CD4-positive, alpha-beta memory T cell (primary cell): ENCODE results near the gene TBXAS1. TPM values are rescaled to one million over a fixed set of nuclear protein-coding genes. Genes with fewer than 3 reads are reported as not detected.

ENCODE experiments used
- CTCF ChIA-PET: fragments of 350-600 bp; sonication (Branson Sonifier 250); formaldehyde crosslinking; loops from one replicate; lab custom pipeline; 2021; ENCODE audit warnings: inconsistent platforms; ENCODE audit not compliant: partially characterized antibody; lab: Charles Lee
- POLR2A ChIA-PET: fragments of 350-600 bp; sonication (Branson Sonifier 250); formaldehyde crosslinking; loops from one replicate; lab custom pipeline; 2021; ENCODE audit not compliant: partially characterized antibody; lab: Charles Lee
- DNase-seq, 5 donors: peaks; one replicate each; pipeline versions ENCODE4 v3.0.0 to v3.0.0-alpha.2; 2020 to 2022; ENCODE audit warnings: mixed read lengths in 1 of 5
- H3K27ac ChIP-seq: one replicate; pipeline ENCODE4 v1.7.0; 2013; ENCODE audit warnings: low read depth, low read length
- H3K27me3 ChIP-seq: 2 replicates; pipeline ENCODE4 v1.7.0; 2013; ENCODE audit warnings: mild to moderate bottlenecking, low read length, moderate library complexity; ENCODE audit not compliant: insufficient read depth
- H3K36me3 ChIP-seq: 2 replicates; pipeline ENCODE4 v1.7.0; 2013; ENCODE audit warnings: mild to moderate bottlenecking, low read length, moderate library complexity; ENCODE audit not compliant: insufficient read depth
- H3K4me1 ChIP-seq: 2 replicates; pipeline ENCODE4 v1.7.0; 2013; ENCODE audit warnings: mild to moderate bottlenecking, low read length, moderate library complexity; ENCODE audit not compliant: insufficient read depth
- H3K4me3 ChIP-seq, 2 donors: one replicate each; pipeline ENCODE4 v1.7.0; 2013; ENCODE audit warnings: low read length in 2 of 2, mild to moderate bottlenecking in 1 of 2
- H3K9me3 ChIP-seq, 2 donors: one replicate each; pipeline ENCODE4 v1.7.0; 2013; ENCODE audit warnings: low read length in 2 of 2, control low read depth in 1 of 2; ENCODE audit not compliant: control insufficient read depth in 1 of 2
- H3K27ac Mint-ChIP-seq, 7 donors: one replicate each; pipeline ENCODE4 v1.8.0; 2020 to 2021; ENCODE audit warnings: mixed read lengths in 7 of 7, mild to moderate bottlenecking in 6 of 7, inconsistent platforms in 3 of 7, moderate library complexity in 3 of 7
- H3K27me3 Mint-ChIP-seq, 2 donors: one replicate each; pipeline ENCODE4 v1.8.0; 2020 to 2021; ENCODE audit warnings: mixed read lengths in 2 of 2
- H3K36me3 Mint-ChIP-seq, 2 donors: one replicate each; pipeline ENCODE4 v1.8.0; 2020 to 2021; ENCODE audit warnings: mixed read lengths in 2 of 2, inconsistent platforms in 1 of 2, mild to moderate bottlenecking in 1 of 2
- H3K4me1 Mint-ChIP-seq, 4 donors: one replicate each; pipeline ENCODE4 v1.8.0; 2020 to 2021; ENCODE audit warnings: mixed read lengths in 4 of 4, mild to moderate bottlenecking in 1 of 4
- H3K4me3 Mint-ChIP-seq, 8 donors: one replicate each; pipeline ENCODE4 v1.8.0; 2020 to 2021; ENCODE audit warnings: mixed read lengths in 8 of 8, mild to moderate bottlenecking in 7 of 8, moderate library complexity in 6 of 8, inconsistent platforms in 3 of 8
- H3K9me3 Mint-ChIP-seq, 8 donors: one replicate each; pipeline ENCODE4 v1.8.0; 2020 to 2021; ENCODE audit warnings: mixed read lengths in 8 of 8, mild to moderate bottlenecking in 5 of 8, inconsistent platforms in 3 of 8, moderate library complexity in 1 of 8
- intact Hi-C: fragments of 100-400 bp; cut with micrococcal nuclease; formaldehyde crosslinking; loops from one replicate; pipeline ENCODE4 v1.15.1; 2023
- polyA plus RNA-seq, 2 donors: library from polyadenylated mRNA; unstranded; fragments of 300-500 nt; fragmentation: Illumina TruSeq; gene quantifications; one replicate each; pipeline ENCODE4 v1.2.3, GENCODE V29; 2021
- total RNA-seq, 2 experiments: library from RNA; stranded (reverse); gene quantifications; one replicate each; pipeline ENCODE4 v1.2.3, GENCODE V29; 2021

TBXAS1 gene
- total and polyA plus RNA-seq, 4 experiments from 2014 or later, result 16.6 to 20.1 (median 18.9) TPM

GRCh38 chr7:139960157-139960556 is 131.1 kb downstream of the TBXAS1 start:
- Histone ChIP-seq H3K4me3 (no peak overlapping the region), H3K4me1 (no peaks in the 10 kb centered on the region), H3K27me3 (no peaks in the 10 kb centered on the region), H3K9me3 (no peaks in the 10 kb centered on the region), H3K27ac (no peak overlapping the region), H3K36me3 (no peaks in the 10 kb centered on the region)
- Mint-ChIP-seq H3K4me3 (no peak overlapping the region), H3K4me1 (no peaks in the 10 kb centered on the region), H3K27me3 (no peaks in the 10 kb centered on the region), H3K27ac (peak overlapping the region in 1 of 7 donors; percentile 25), H3K36me3 (peaks cover 14 to 16% of the 10 kb centered on the region in 2 donors), H3K9me3 (no peaks in the 10 kb centered on the region)
- POLR2A ChIA-PET, result no interaction called here
- DNase-seq, result no peak
- intact Hi-C loops, result no loop called here
- CTCF ChIA-PET, result no interaction called here

DNA sequence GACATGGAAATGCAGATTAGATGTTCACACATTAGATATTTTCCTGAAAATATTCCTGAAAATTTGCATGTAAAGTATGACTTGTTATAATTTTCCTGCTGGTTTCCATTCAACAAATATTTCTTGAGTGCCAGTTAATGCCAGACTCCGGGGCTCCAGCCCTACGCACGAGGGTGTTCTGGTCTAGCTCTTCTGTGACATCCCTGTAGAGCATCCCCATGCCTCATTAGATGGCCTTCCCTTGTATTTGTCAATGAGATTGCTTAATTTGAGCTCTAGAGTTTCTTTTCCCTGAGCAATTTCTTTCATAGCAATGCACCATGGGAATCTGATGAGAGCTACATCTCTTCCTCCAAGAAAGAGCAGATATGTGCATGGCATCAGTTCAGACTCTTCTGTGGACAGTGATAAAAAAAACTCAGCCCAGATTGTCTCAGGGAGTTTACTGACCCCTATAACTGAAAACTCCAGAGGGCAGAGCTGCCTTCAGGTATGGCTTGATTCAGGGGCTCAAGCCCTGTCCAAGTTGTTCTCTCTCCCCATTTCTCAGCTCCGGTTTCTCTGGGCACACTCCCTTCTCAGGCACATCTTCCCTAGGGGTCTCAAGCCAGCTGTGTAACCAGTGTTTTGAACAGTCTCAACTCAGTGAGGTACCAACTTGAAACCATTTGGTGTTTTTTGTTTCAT is 137.0 kb downstream of the TBXAS1 start:
- no peak overlapping the region for H3K27ac Mint-ChIP-seq
- no peak overlapping the region for H3K27ac ChIP-seq
- H3K4me3 ChIP-seq, result no peak overlapping the region
- no peak overlapping the region for H3K4me3 Mint-ChIP-seq
- intact Hi-C loops, result no loop called here
- H3K36me3 Mint-ChIP-seq, result peaks cover 12 to 19% of the 10 kb centered on the region in 2 donors
- H3K4me1 ChIP-seq, result no peaks in the 10 kb centered on the region
- ChIA-PET CTCF (interaction anchor here (1.6 kb wide), 1 partner anchor 320 kb away, joined by 4 read pairs; no protein-coding TSS in a partner anchor), POLR2A (no interaction called here)
- H3K9me3 Mint-ChIP-seq, result no peaks in the 10 kb centered on the region
- H3K36me3 ChIP-seq, result no peaks in the 10 kb centered on the region
- no peaks in the 10 kb centered on the region for H3K4me1 Mint-ChIP-seq
- DNase-seq, result no peak
- no peaks in the 10 kb centered on the region for H3K9me3 ChIP-seq
- H3K27me3 Mint-ChIP-seq, result peaks cover 0 to 1% of the 10 kb centered on the region in 2 donors
- H3K27me3 ChIP-seq, result no peaks in the 10 kb centered on the region

GRCh38 chr7:139966949-139967348 is 137.9 kb downstream of the TBXAS1 start:
- intact Hi-C loops, result no loop called here
- Mint-ChIP-seq H3K27ac (no peak overlapping the region), H3K9me3 (no peaks in the 10 kb centered on the region), H3K4me1 (no peaks in the 10 kb centered on the region), H3K27me3 (peaks cover 1% of the 10 kb centered on the region in 2 donors), H3K36me3 (peaks cover 11 to 18% of the 10 kb centered on the region in 2 donors), H3K4me3 (no peak overlapping the region)
- Histone ChIP-seq H3K4me1 (no peaks in the 10 kb centered on the region), H3K36me3 (no peaks in the 10 kb centered on the region), H3K4me3 (no peak overlapping the region), H3K27ac (no peak overlapping the region), H3K27me3 (no peaks in the 10 kb centered on the region), H3K9me3 (no peaks in the 10 kb centered on the region)
- ChIA-PET CTCF (no interaction called here), POLR2A (no interaction called here)
- no peak for DNase-seq

DNA sequence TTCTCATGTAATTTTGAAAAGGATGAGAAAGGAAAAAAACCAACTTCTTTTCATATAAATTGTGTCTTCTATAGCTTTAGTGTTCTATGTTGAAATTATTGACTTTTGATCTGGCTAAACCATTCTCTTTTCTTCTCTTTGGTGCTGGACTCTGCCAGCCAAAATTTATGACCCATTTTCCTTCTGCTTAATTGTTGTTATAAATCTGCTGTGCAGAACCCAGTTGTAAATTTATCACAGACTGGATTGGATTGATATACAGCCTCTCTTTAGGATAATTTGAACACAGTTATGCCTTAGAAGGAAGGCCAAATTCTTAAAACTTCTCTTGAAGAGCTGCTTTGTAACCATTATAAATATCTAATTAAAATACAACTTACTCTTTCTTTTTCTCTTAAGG is 139.9 kb downstream of the TBXAS1 start:
- Histone ChIP-seq H3K36me3 (no peaks in the 10 kb centered on the region), H3K27me3 (no peaks in the 10 kb centered on the region), H3K9me3 (no peaks in the 10 kb centered on the region), H3K27ac (no peak overlapping the region), H3K4me3 (no peak overlapping the region), H3K4me1 (no peaks in the 10 kb centered on the region)
- H3K4me1 Mint-ChIP-seq, result no peaks in the 10 kb centered on the region
- H3K4me3 Mint-ChIP-seq, result no peak overlapping the region
- no peaks in the 10 kb centered on the region for H3K9me3 Mint-ChIP-seq
- intact Hi-C loops, result no loop called here
- no peak overlapping the region for H3K27ac Mint-ChIP-seq
- H3K36me3 Mint-ChIP-seq, result peaks cover 3 to 6% of the 10 kb centered on the region in 2 donors
- no peak for DNase-seq
- ChIA-PET CTCF (interaction anchor here (0.9 to 1.2 kb wide), 2 partner anchors 10 to 350 kb away, joined by 3 to 4 read pairs; no protein-coding TSS in a partner anchor), POLR2A (no interaction called here)
- peaks cover 1% of the 10 kb centered on the region in 2 donors for H3K27me3 Mint-ChIP-seq

- Mint-ChIP-seq H3K36me3 (peaks cover 2 to 4% of the 10 kb centered on the region in 2 donors), H3K27ac (peak overlapping the region in 1 of 7 donors; percentile 1), H3K9me3 (no peaks in the 10 kb centered on the region), H3K27me3 (peaks cover 1% of the 10 kb centered on the region in 2 donors), H3K4me3 (no peak overlapping the region), H3K4me1 (peaks cover 0 to 5% (median under 1%) of the 10 kb centered on the region in 4 donors)
- DNase-seq, result no peak
- no peaks in the 10 kb centered on the region for H3K36me3 ChIP-seq
- intact Hi-C loops, result no loop called here
- H3K9me3 ChIP-seq, result no peaks in the 10 kb centered on the region
- H3K27ac ChIP-seq, result no peak overlapping the region
- ChIA-PET CTCF (interaction anchor here (1.1 to 1.6 kb wide), 2 partner anchors 33 to 325 kb away, joined by 4 to 5 read pairs; no protein-coding TSS in a partner anchor), POLR2A (no interaction called here)
- H3K4me3 ChIP-seq, result no peak overlapping the region
- no peaks in the 10 kb centered on the region for H3K27me3 ChIP-seq
- no peaks in the 10 kb centered on the region for H3K4me1 ChIP-seq
Measured at GRCh38 chr7:139972029-139972428, 143.0 kb downstream of the TBXAS1 start.

- intact Hi-C loops, result no loop called here
- H3K27ac ChIP-seq, result no peak overlapping the region
- Mint-ChIP-seq H3K4me1 (peaks cover 0 to 7% (median under 1%) of the 10 kb centered on the region in 4 donors), H3K27me3 (peaks cover 1% of the 10 kb centered on the region in 2 donors), H3K36me3 (peaks cover 0 to 6% of the 10 kb centered on the region in 2 donors), H3K27ac (no peak overlapping the region), H3K4me3 (no peak overlapping the region), H3K9me3 (no peaks in the 10 kb centered on the region)
- H3K9me3 ChIP-seq, result no peaks in the 10 kb centered on the region
- POLR2A ChIA-PET, result no interaction called here
- H3K36me3 ChIP-seq, result no peaks in the 10 kb centered on the region
- no peak overlapping the region for H3K4me3 ChIP-seq
- CTCF ChIA-PET, result interaction anchor here (1.6 kb wide), 1 partner anchor 326 kb away, joined by 5 read pairs; no protein-coding TSS in a partner anchor
- no peak for DNase-seq
- no peaks in the 10 kb centered on the region for H3K4me1 ChIP-seq
- no peaks in the 10 kb centered on the region for H3K27me3 ChIP-seq
Measured at GRCh38 chr7:139973101-139974050, 144.3 kb downstream of the TBXAS1 start.
